GM12865 (cell line): ENCODE data around the gene TMEM151A.
A peak's percentile ranks its signal among the peaks of the same experiment; 100 is the strongest.
"Not testable (repeated sequence)": the region's sequence is repeated elsewhere in the genome, so short reads cannot be mapped to it uniquely, and the experiment has no call there.

Source experiments
- DNase-seq: peaks from one replicate; pipeline ENCODE4 v3.0.0; 2010; ENCODE audit warnings: low read depth
- H3K4me3 ChIP-seq: 2 replicates; pipeline ENCODE4 v1.5.1; 2011; ENCODE audit warnings: mild to moderate bottlenecking, low read depth, low read length, control low read depth
- CTCF ChIP-seq: IDR thresholded peaks from 2 replicates; pipeline ENCODE4 v1.5.1; 2011; ENCODE audit warnings: low read length, control low read depth, low read depth, inconsistent platforms; ENCODE audit not compliant: insufficient read depth; ENCODE audit errors: missing control alignments

Gene TMEM151A

GRCh38 chr11:66251809-66252208 lies 39.9 kb upstream of the TMEM151A start:
- H3K4me3 ChIP-seq = no peak overlapping the region
- no peak for DNase-seq
- TF ChIP-seq CTCF = no peak

- H3K4me3 ChIP-seq = not testable (repeated sequence)
These were observed 38.6 kb upstream of the TMEM151A start for GRCh38 chr11:66253081-66253480.

GRCh38 chr11:66258473-66258893 lies 33.2 kb upstream of the TMEM151A start:
- no peak for DNase-seq
- TF ChIP-seq CTCF = no peak
- H3K4me3 ChIP-seq = peak overlapping the region; percentile 95

More at GRCh38 chr11:66253081-66253480, 38.6 kb upstream of the TMEM151A start:
- not testable (repeated sequence) for DNase-seq

- TF ChIP-seq CTCF = no peak
- DNase-seq = no peak
- no peak overlapping the region for H3K4me3 ChIP-seq
These were observed 32.5 kb upstream of the TMEM151A start for GRCh38 chr11:66259225-66259624.

- no peak for DNase-seq
- no peak for TF ChIP-seq CTCF
These were observed 31.7 kb upstream of the TMEM151A start for GRCh38 chr11:66259956-66260355.

GRCh38 chr11:66261578-66261977 lies 30.1 kb upstream of the TMEM151A start:
- TF ChIP-seq CTCF = no peak
- DNase-seq = no peak
- H3K4me3 ChIP-seq = no peak overlapping the region

More at GRCh38 chr11:66259956-66260355, 31.7 kb upstream of the TMEM151A start:
- no peak overlapping the region for H3K4me3 ChIP-seq

GRCh38 chr11:66262191-66262590 lies 29.5 kb upstream of the TMEM151A start:
- no peak for TF ChIP-seq CTCF
- no peak overlapping the region for H3K4me3 ChIP-seq
- DNase-seq = no peak
